Colonic mucosa (tissue), 4 donors: Measurements from ENCODE around the gene NCBP1. TPM values are rescaled to one million over a fixed set of nuclear protein-coding genes. Genes with fewer than 3 reads are reported as not detected.
A peak's percentile ranks its signal among the peaks of the same experiment; 100 is the strongest.

ENCODE experiments used
- DNase-seq: peaks from one replicate; pipeline ENCODE4 v3.0.0-alpha.2; 2020
- H3K27ac ChIP-seq: fragments of 200-600 bp; one replicate; pipeline ENCODE4 v1.8.0; 2021
- H3K27me3 ChIP-seq: fragments of 200-600 bp; one replicate; pipeline ENCODE4 v1.8.0; 2021
- H3K36me3 ChIP-seq: fragments of 200-600 bp; one replicate; pipeline ENCODE4 v1.8.0; 2021
- H3K4me1 ChIP-seq: fragments of 200-600 bp; one replicate; pipeline ENCODE4 v1.8.0; 2021; ENCODE audit warnings: mild to moderate bottlenecking
- H3K4me3 ChIP-seq: fragments of 200-600 bp; one replicate; pipeline ENCODE4 v1.8.0; 2021
- H3K9ac ChIP-seq, 2 donors: one replicate each; pipeline ENCODE4 v1.7.0; 2013; ENCODE audit warnings: control low read depth in 2 of 2, low read depth in 2 of 2, low read length in 2 of 2
- H3K9me3 ChIP-seq: fragments of 200-600 bp; one replicate; pipeline ENCODE4 v1.8.0; 2021
- intact Hi-C: fragments of 100-400 bp; cut with DNase I; formaldehyde crosslinking; loops from one replicate; pipeline ENCODE4 v1.14.1; 2022
- total RNA-seq, 2 donors: library from RNA; stranded (reverse); fragmentation: NEBNext Ultra II Directional in 1 of 2; extraction: Animal tissue kit (Norgen Biotek cat#: 25700) in 1 of 2; gene quantifications; one replicate each; pipeline ENCODE4 v1.2.1, GENCODE V29; 2021
- TF ChIP-seq, protein P1 (sequence below): fragments of 200-600 bp; IDR thresholded peaks from one replicate; pipeline ENCODE4 v1.8.0; 2022; ENCODE audit warnings: antibody characterized with exemption, mild to moderate bottlenecking
- donor health status: healthy.
- donor health status: DM: no; HTN: no; CAD: no.
- donor health status: DM: no; HTN: no; CAD: no.

The NCBP1 gene
- total RNA-seq, 2 donors from 2014 or later, result 30.3 to 48.2 TPM

DNA sequence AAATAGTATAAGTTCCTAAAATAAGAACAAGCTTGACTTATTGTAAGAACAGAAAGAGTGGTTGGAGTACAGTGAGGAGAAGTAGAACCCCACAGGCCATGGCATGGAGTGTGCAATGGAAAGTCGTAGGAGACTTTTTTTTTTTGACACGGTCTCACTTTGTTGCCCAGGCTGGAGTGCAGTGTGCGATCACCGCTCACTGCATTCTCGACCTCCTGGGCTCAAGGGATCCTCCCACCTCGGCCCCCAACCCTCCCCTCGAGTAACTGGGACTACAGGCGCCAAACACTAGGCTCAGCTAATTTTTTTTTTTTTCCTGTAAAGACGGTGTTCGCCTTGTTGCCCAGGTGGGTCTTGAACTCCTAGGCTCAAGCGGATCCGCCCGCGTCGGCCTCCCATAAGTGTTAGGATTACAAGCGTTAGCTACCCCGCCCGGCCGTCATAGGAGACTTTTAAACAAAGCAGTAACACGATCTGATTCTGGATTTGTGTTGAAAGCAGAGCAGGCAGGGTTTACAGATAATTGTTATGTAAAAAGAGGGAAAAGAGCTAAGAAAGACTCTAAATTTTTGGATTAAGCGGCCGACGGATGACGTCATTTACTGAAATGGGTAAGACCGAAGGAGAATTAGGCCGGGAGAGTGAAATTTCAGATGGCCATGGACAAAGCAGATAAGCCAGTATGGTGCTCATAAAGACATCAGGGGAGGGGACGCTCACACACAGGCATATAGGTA is 1.2 kb upstream of the NCBP1 start:
- intact Hi-C loops, result no loop called here

DNA sequence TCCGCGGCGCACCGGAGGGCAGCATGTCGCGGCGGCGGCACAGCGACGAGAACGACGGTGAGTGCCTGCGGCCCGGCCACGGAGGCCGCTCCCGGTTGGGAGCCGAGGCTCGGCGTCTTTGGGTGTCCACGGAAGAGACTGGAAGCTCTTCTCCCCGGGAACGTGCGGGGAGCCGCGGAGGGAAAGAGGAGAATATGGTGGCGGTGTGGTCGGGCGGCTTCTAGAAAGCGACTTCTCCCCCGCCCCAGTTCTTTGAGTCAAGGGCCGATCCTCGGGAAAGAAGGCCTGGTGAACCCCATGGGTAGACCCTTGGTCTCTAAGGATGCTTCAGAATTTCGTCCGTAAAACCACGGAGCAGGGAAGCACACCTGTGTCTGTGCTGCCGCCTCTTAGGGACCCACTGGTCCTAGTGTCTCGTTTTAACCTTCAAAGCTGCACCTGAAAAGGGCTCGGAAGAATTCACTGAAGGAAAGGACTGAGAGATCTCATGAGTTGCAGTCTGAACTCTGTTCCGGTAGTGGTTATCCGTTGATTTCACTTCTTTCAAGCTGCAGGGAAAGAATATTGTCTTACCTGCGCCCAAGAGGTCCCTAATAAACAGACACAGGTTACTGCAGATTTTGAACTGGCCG is 354 bp downstream of the NCBP1 start:
- Histone ChIP-seq H3K36me3 (no peaks in the 10 kb centered on the region), H3K9ac (peak overlapping the region; percentile 85 to 94), H3K27me3 (no peaks in the 10 kb centered on the region), H3K4me1 (peaks cover 27% of the 10 kb centered on the region), H3K9me3 (no peaks in the 10 kb centered on the region), H3K4me3 (peak overlapping the region; percentile 91), H3K27ac (peak overlapping the region; percentile 94)
- TF ChIP-seq, protein P1, sequence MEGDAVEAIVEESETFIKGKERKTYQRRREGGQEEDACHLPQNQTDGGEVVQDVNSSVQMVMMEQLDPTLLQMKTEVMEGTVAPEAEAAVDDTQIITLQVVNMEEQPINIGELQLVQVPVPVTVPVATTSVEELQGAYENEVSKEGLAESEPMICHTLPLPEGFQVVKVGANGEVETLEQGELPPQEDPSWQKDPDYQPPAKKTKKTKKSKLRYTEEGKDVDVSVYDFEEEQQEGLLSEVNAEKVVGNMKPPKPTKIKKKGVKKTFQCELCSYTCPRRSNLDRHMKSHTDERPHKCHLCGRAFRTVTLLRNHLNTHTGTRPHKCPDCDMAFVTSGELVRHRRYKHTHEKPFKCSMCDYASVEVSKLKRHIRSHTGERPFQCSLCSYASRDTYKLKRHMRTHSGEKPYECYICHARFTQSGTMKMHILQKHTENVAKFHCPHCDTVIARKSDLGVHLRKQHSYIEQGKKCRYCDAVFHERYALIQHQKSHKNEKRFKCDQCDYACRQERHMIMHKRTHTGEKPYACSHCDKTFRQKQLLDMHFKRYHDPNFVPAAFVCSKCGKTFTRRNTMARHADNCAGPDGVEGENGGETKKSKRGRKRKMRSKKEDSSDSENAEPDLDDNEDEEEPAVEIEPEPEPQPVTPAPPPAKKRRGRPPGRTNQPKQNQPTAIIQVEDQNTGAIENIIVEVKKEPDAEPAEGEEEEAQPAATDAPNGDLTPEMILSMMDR, result no peak
- intact Hi-C loops, result no loop called here
- no peak for DNase-seq

More for the DNA sequence above, 1.2 kb upstream of the NCBP1 start:
- Histone ChIP-seq H3K9me3 (no peaks in the 10 kb centered on the region), H3K27me3 (no peaks in the 10 kb centered on the region), H3K4me3 (peak overlapping the region; percentile 91), H3K4me1 (peaks cover 22% of the 10 kb centered on the region), H3K27ac (peak overlapping the region; percentile 94), H3K36me3 (no peaks in the 10 kb centered on the region), H3K9ac (peak overlapping the region; percentile 57 to 97)
- TF ChIP-seq, protein P1, result no peak
- peak; percentile 61 for DNase-seq

DNA sequence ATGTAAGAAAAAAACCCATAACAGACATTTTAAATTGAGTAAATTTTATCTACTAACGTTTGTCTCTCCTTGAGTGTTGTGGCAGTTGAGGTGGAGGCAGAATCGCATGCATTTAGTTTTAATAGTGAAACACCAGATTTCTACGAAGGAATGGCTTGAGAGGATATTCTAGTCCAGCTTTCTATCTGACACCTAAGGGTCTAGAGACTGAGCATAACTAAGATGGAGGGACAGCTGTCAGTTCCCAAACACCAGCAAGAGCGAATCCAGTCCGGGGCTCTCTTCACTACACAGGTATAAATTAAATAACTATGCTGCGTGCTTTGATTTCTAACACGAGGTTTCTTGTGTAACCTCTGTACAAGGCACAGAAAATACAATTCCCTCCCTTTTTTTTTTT is 1.4 kb downstream of the NCBP1 start:
- peak overlapping the region; percentile 91 for H3K4me3 ChIP-seq
- no peaks in the 10 kb centered on the region for H3K36me3 ChIP-seq
- DNase-seq, result no peak
- H3K27ac ChIP-seq, result no peak overlapping the region
- H3K9ac ChIP-seq, result peak overlapping the region in 1 of 2 donors; percentile 85
- H3K27me3 ChIP-seq, result no peaks in the 10 kb centered on the region
- intact Hi-C loops, result no loop called here
- H3K4me1 ChIP-seq, result peaks cover 27% of the 10 kb centered on the region
- H3K9me3 ChIP-seq, result no peaks in the 10 kb centered on the region
- TF ChIP-seq, protein P1, result no peak

DNA sequence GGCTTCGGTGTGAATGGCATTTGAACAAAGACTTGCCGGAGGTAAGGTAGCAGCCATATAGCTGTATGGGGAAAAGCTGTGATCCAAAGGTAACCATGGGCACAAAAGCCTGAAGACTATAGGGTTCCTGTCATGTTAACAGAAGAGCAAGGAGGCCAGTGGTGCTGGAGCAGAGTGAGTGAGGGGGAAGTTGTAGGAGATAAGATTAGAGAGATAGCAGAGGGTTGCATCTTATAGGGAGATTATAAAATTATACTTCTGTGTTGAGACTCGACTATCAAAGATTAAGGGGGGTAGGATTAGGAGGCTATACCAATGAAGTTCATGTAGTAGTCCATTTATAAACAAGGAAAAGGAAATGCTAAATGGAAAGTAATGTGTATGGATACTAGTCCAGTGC is 3.3 kb downstream of the NCBP1 start:
- Histone ChIP-seq H3K27ac (no peak overlapping the region), H3K4me1 (peaks cover 23% of the 10 kb centered on the region), H3K4me3 (no peak overlapping the region), H3K36me3 (no peaks in the 10 kb centered on the region), H3K9me3 (no peaks in the 10 kb centered on the region), H3K9ac (no peak overlapping the region), H3K27me3 (no peaks in the 10 kb centered on the region)
- intact Hi-C loops, result no loop called here
- TF ChIP-seq, protein P1, result no peak
- DNase-seq, result no peak

DNA sequence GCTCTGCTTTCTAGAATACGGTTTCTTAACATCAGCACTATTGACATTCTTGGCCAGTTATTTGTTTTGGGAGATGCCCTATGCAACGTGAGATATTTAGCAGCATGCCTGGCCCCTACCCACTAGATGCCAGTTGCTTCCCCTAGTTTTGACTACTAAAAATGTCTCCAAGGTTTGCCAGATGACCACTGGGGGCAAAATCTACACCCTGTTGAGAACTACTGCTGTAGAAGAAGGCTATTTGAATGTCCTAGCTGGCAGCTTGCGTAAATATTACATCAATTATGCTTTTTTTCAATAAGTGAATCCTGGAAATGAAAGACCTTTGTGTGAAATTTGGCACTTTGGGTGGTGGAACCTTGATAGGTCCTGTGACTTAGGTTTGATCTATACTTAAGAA is 5.0 kb downstream of the NCBP1 start:
- H3K9ac ChIP-seq, result no peak overlapping the region
- intact Hi-C loops, result no loop called here

More for the DNA sequence above, 5.0 kb downstream of the NCBP1 start:
- no peak overlapping the region for H3K4me3 ChIP-seq
- TF ChIP-seq, protein P1, result no peak
- H3K27ac ChIP-seq, result no peak overlapping the region
- no peaks in the 10 kb centered on the region for H3K27me3 ChIP-seq
- peaks cover 21% of the 10 kb centered on the region for H3K4me1 ChIP-seq
- no peaks in the 10 kb centered on the region for H3K9me3 ChIP-seq
- peaks cover 5% of the 10 kb centered on the region for H3K36me3 ChIP-seq
- no peak for DNase-seq
